Body of pancreas (tissue), 4 donors: ENCODE data around the gene CEP192. TPM values are rescaled to one million over a fixed set of nuclear protein-coding genes. Genes with fewer than 3 reads are reported as not detected.

Source experiments
- ATAC-seq: fragments of 150-250 bp; one replicate; pipeline ENCODE4 v1.9.1; 2016
- DNase-seq, 4 donors: peaks; one replicate each; pipeline ENCODE4 v3.0.0-alpha.2; 2019
- H3K27ac ChIP-seq, 4 donors: fragments of 200-600 bp; sonication (generic); 1 replicate in 3 of 4; 2 replicates in 1 of 4; pipeline versions ENCODE4 v1.5.1 to v1.6.1; 2016 to 2019; ENCODE audit warnings: mild to moderate bottlenecking in 1 of 4, mixed read lengths in 1 of 4, moderate library complexity in 1 of 4
- H3K27me3 ChIP-seq, 2 donors: fragments of 200-600 bp; sonication (generic); one replicate each; pipeline ENCODE4 v1.6.0; 2016; ENCODE audit warnings: mild to moderate bottlenecking in 1 of 2
- H3K36me3 ChIP-seq, 2 donors: fragments of 200-600 bp; sonication (generic); replicated peaks in 1 of 2; 2 replicates each; pipeline ENCODE4 v1.5.1; 2016; ENCODE audit warnings: low read depth in 2 of 2; ENCODE audit not compliant: insufficient read depth in 1 of 2
- H3K4me1 ChIP-seq: fragments of 200-600 bp; sonication (generic); one replicate; pipeline ENCODE4 v1.6.0; 2016
- H3K4me3 ChIP-seq, 2 donors: fragments of 200-600 bp; sonication (generic); 1 replicate in 1 of 2; 2 replicates in 1 of 2; pipeline ENCODE4 v1.5.1; 2016 to 2019
- H3K9me3 ChIP-seq, 3 donors: fragments of 200-600 bp; sonication (generic); 1 replicate in 2 of 3; 2 replicates in 1 of 3; pipeline ENCODE4 v1.5.1; 2016
- POLR2A ChIP-seq, 3 donors: fragments of 450-650 bp; IDR thresholded peaks; one replicate each; pipeline ENCODE4 v1.6.1; 2016; ENCODE audit warnings: antibody characterized with exemption in 3 of 3, mild to moderate bottlenecking in 2 of 3
- WGBS, 2 donors: methylation state at CpG; one replicate each; pipeline ENCODE4 v1.1.5; 2017; 5-methylcytosine and 5-hydroxymethylcytosine counted together
- intact Hi-C: fragments of 100-400 bp; cut with DNase I; formaldehyde crosslinking; loops from one replicate; pipeline ENCODE4 v1.15.1; 2023
- total RNA-seq, 2 donors: library from RNA; depleted of rRNA; stranded (reverse); fragments of >200 nt; gene quantifications; one replicate each; pipeline ENCODE4 v1.1.0, GENCODE V29; 2016
- TF ChIP-seq, protein P1 (sequence below), 7 experiments: fragments of 450-650 bp in 4 of 7; fragments of 200-600 bp in 3 of 7; sonication (generic) in 3 of 7; IDR thresholded peaks; one replicate each; pipeline ENCODE4 v1.5.1; 2016 to 2019; ENCODE audit warnings: antibody characterized with exemption in 7 of 7

CEP192 gene
- total RNA-seq, 2 donors from 2014 or later, result 21.1 to 25.4 TPM

DNA sequence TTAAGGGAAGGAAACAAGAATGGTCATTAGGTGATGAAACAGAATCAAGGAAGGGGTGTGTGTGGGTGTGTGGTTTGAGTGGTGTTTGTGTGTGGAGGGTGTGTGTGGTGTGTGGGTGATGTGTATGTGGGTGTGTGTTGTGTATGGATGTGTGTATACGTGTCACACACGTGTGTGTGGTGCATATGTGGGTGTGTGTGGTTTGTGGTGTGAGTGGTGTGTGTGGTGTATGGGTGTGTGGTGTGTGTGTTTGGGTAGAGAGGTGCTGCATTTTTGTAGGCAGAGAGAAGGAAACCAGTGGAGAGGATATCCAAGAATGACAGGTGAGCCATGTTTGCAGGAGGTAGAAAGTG is 1.1 kb upstream of the CEP192 start:
- Histone ChIP-seq H3K27me3 (no peaks in the 10 kb centered on the region), H3K4me1 (peaks cover 12% of the 10 kb centered on the region), H3K9me3 (no peaks in the 10 kb centered on the region), H3K27ac (peak overlapping the region in 1 of 4 donors; percentile 91), H3K4me3 (no peak overlapping the region), H3K36me3 (peaks cover 0 to 2% of the 10 kb centered on the region in 2 donors)
- no peak for TF ChIP-seq POLR2A (IDR thresholded peaks at IDR 0.05)
- TF ChIP-seq, protein P1, sequence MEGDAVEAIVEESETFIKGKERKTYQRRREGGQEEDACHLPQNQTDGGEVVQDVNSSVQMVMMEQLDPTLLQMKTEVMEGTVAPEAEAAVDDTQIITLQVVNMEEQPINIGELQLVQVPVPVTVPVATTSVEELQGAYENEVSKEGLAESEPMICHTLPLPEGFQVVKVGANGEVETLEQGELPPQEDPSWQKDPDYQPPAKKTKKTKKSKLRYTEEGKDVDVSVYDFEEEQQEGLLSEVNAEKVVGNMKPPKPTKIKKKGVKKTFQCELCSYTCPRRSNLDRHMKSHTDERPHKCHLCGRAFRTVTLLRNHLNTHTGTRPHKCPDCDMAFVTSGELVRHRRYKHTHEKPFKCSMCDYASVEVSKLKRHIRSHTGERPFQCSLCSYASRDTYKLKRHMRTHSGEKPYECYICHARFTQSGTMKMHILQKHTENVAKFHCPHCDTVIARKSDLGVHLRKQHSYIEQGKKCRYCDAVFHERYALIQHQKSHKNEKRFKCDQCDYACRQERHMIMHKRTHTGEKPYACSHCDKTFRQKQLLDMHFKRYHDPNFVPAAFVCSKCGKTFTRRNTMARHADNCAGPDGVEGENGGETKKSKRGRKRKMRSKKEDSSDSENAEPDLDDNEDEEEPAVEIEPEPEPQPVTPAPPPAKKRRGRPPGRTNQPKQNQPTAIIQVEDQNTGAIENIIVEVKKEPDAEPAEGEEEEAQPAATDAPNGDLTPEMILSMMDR (IDR thresholded peaks at IDR 0.05), result no peak
- WGBS, 2 donors, result 34 to 43% methylated on average over 2 of the region's 2 CpGs
- ATAC-seq, result no peak
- intact Hi-C loops, result no loop called here
- DNase-seq, result no peak

DNA sequence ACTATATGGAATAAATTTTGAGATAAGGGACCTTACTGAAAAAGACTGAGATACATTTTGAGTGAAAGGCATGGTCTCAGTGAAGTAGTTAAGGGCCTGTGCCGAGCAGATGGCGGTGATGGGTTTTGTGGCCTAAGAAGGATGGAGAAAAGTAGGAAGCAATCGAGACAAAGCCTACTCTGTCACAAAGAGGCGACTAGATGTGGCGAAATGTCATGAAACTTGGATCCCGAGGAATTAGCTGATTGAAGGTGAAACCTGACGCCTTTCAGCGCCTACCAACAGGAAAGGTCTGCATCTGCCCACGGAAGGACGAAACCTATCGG is 558 bp upstream of the CEP192 start:
- Histone ChIP-seq H3K4me1 (peaks cover 12% of the 10 kb centered on the region), H3K4me3 (peak overlapping the region; percentile 33 to 91), H3K9me3 (no peaks in the 10 kb centered on the region), H3K27me3 (no peaks in the 10 kb centered on the region), H3K27ac (peak overlapping the region in 3 of 4 donors; percentile 90 to 93 (median 91)), H3K36me3 (no peaks in the 10 kb centered on the region)
- ATAC-seq (peak; percentile 2), DNase-seq (no peak)
- WGBS, 2 donors, result 1 to 2% methylated on average over 10 to 11 of the region's 11 CpGs
- TF ChIP-seq, protein P1 (IDR thresholded peaks at IDR 0.05), result no peak
- TF ChIP-seq POLR2A (IDR thresholded peaks at IDR 0.05), result no peak
- intact Hi-C loops, result no loop called here

DNA sequence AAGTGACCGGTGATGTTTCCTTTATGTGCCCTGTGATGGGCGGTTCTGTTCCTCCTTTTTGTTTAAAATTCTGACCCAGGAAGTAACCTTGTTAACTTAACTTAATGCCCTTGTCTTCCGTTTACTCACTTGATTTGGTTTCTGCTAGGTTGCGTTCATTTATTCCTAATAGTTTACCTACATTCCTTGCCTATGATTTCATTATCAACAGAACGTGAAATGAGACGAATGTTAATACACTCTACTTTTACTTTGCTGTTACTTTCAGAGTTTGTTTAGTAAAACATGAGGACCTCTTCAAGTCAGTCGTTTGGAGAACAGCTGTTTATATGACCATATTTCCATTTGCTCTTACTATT is 638 bp downstream of the CEP192 start:
- H3K4me1 ChIP-seq, result peaks cover 24% of the 10 kb centered on the region
- H3K9me3 ChIP-seq, result no peaks in the 10 kb centered on the region
- H3K27ac ChIP-seq, result peak overlapping the region; percentile 74 to 93 (median 90)
- peak overlapping the region; percentile 73 to 91 for H3K4me3 ChIP-seq
- ATAC-seq (no peak), DNase-seq (no peak)
- no peaks in the 10 kb centered on the region for H3K36me3 ChIP-seq
- no peaks in the 10 kb centered on the region for H3K27me3 ChIP-seq
- intact Hi-C loops, result no loop called here
- TF ChIP-seq, protein P1 (IDR thresholded peaks at IDR 0.05), result no peak
- no peak for TF ChIP-seq POLR2A (IDR thresholded peaks at IDR 0.05)
- 0% methylated on average over 7 of the region's 7 CpGs for WGBS, 2 donors

DNA sequence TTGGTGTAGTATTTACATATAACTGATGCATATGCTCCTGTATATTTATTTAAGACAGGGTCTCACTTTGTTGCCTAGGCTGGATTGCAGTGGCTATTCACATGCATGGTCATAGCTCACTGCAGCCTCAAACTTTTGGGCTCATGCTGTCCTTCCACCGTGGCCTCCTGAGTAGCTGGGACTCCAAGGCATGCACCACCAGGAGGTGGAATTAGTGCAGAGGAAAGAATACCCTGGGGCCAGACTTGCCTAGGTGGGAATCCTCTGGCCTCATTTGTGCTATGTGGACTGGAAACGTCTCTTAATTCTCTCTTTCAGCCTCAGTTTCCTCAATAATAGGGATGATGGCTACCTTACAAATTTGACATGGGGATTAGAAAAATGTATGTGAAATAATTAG is 2.3 kb downstream of the CEP192 start:
- no peak overlapping the region for H3K4me3 ChIP-seq
- ATAC-seq, result no peak
- peaks cover 33% of the 10 kb centered on the region for H3K4me1 ChIP-seq
- DNase-seq, result no peak
- intact Hi-C loops, result no loop called here
- no peak for TF ChIP-seq POLR2A (IDR thresholded peaks at IDR 0.05)
- TF ChIP-seq, protein P1 (IDR thresholded peaks at IDR 0.05), result no peak
- 78 to 87% methylated on average over 2 of the region's 2 CpGs for WGBS, 2 donors
- no peaks in the 10 kb centered on the region for H3K36me3 ChIP-seq
- no peak overlapping the region for H3K27ac ChIP-seq
- no peaks in the 10 kb centered on the region for H3K27me3 ChIP-seq
- H3K9me3 ChIP-seq, result no peaks in the 10 kb centered on the region

DNA sequence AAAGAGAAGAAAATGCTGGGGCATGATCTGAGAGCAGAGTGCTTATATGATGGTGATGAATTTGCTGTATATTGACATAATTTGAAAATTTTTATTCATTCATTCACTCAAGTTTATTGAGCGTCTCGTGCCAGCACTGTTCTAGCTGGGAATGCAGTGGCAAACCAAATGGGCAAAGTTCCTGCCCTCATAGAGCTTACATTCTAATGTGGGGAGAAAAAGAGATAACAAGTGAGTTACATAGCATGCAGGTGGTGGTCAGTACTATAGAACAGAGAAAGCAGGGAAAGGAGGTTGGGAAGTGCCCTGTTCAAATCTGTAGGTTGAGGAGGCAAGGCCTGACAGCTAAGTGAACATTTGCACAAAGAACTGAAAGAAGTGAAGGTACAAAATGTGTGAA is 4.3 kb downstream of the CEP192 start:
- no peak for DNase-seq
- ATAC-seq, result no peak
- intact Hi-C loops, result no loop called here
- no peaks in the 10 kb centered on the region for H3K36me3 ChIP-seq
- TF ChIP-seq, protein P1 (IDR thresholded peaks at IDR 0.05), result no peak
- TF ChIP-seq POLR2A (IDR thresholded peaks at IDR 0.05), result no peak
- 67 to 100% methylated on average over 2 of the region's 2 CpGs for WGBS, 2 donors
- no peaks in the 10 kb centered on the region for H3K9me3 ChIP-seq
- H3K27me3 ChIP-seq, result no peaks in the 10 kb centered on the region
- H3K27ac ChIP-seq, result no peak overlapping the region
- peaks cover 33% of the 10 kb centered on the region for H3K4me1 ChIP-seq
- H3K4me3 ChIP-seq, result no peak overlapping the region
